Measurements from ENCODE around the gene FEZF1.

DNA sequence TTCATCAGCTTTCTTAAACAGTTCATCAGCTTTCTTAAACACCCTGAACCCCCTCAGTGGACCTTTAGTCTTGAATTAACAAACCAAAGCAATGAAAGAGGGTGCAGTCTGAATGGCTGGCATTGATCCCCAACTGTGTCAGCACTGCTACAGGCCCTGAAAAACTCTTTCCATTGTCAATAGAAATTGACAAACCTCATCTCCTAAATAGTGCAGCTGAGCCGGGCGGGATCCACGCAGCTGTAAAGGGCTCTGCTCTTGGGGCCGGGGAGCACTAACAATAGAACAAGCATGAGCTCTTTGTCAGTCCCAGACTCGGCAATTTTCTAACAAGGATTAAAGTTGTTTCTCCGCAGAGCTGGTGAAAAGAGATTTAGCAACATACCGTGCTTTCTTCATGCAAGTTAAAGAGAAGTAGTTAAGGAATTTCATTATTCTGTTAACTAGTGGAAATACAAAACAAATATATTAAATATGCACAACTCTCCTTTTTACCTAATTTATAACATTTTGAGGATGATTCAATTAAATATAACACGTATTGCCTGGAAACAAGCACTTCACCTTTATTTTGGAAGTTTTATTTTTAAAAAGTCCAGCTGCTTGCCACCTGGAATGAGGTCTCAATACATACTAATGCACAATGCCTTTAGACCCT, 24.7 kb upstream of the FEZF1 start:
- no peak for TF ChIP-seq POLR2A (IDR thresholded peaks at IDR 0.05; ENCODE audit: extremely low read depth, insufficient read length)
- TF ChIP-seq, protein P1, sequence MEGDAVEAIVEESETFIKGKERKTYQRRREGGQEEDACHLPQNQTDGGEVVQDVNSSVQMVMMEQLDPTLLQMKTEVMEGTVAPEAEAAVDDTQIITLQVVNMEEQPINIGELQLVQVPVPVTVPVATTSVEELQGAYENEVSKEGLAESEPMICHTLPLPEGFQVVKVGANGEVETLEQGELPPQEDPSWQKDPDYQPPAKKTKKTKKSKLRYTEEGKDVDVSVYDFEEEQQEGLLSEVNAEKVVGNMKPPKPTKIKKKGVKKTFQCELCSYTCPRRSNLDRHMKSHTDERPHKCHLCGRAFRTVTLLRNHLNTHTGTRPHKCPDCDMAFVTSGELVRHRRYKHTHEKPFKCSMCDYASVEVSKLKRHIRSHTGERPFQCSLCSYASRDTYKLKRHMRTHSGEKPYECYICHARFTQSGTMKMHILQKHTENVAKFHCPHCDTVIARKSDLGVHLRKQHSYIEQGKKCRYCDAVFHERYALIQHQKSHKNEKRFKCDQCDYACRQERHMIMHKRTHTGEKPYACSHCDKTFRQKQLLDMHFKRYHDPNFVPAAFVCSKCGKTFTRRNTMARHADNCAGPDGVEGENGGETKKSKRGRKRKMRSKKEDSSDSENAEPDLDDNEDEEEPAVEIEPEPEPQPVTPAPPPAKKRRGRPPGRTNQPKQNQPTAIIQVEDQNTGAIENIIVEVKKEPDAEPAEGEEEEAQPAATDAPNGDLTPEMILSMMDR (IDR thresholded peaks at IDR 0.05; ENCODE audit: low read depth, low read length), result no peak
